ENCODE results near the gene FZD4. TPM values are rescaled to one million over a fixed set of nuclear protein-coding genes. Genes with fewer than 3 reads are reported as not detected.

The FZD4 gene
- total RNA-seq, 1 donor from 2014 or later: 11.9 TPM

DNA sequence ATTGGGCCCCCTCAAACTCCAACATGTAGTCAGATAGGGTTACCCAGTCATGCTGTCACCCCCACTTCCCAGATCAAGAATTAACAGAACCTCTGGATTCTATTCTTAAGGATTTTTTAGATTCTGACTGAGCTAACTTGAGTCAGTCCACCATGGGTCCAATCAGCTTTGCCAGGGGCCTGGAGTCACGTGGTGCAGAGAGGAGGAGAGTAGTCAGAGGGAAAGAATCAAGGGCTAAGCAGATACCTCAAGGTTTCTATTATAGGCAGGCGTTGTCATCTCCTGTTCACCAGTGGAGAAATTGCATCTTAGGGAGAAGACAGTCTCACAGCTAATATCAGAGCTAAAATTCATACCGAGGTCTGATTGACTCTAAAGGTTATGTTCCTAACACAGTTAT, 28.2 kb downstream of the FZD4 start:
- Mint-ChIP-seq H3K4me1 (ENCODE audit: unreplicated experiment) (peaks cover 44% of the 10 kb centered on the region), H3K27ac (no peak overlapping the region), H3K36me3 (no peaks in the 10 kb centered on the region), H3K27me3 (no peaks in the 10 kb centered on the region), H3K9me3 (peaks cover 9% of the 10 kb centered on the region), H3K4me3 (no peak overlapping the region)
- DNase-seq (ENCODE audit: extremely low spot score, unreplicated experiment): no peak
- TF ChIP-seq, protein P1, sequence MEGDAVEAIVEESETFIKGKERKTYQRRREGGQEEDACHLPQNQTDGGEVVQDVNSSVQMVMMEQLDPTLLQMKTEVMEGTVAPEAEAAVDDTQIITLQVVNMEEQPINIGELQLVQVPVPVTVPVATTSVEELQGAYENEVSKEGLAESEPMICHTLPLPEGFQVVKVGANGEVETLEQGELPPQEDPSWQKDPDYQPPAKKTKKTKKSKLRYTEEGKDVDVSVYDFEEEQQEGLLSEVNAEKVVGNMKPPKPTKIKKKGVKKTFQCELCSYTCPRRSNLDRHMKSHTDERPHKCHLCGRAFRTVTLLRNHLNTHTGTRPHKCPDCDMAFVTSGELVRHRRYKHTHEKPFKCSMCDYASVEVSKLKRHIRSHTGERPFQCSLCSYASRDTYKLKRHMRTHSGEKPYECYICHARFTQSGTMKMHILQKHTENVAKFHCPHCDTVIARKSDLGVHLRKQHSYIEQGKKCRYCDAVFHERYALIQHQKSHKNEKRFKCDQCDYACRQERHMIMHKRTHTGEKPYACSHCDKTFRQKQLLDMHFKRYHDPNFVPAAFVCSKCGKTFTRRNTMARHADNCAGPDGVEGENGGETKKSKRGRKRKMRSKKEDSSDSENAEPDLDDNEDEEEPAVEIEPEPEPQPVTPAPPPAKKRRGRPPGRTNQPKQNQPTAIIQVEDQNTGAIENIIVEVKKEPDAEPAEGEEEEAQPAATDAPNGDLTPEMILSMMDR (conservative IDR thresholded peaks at IDR 0.05): no peak

DNA sequence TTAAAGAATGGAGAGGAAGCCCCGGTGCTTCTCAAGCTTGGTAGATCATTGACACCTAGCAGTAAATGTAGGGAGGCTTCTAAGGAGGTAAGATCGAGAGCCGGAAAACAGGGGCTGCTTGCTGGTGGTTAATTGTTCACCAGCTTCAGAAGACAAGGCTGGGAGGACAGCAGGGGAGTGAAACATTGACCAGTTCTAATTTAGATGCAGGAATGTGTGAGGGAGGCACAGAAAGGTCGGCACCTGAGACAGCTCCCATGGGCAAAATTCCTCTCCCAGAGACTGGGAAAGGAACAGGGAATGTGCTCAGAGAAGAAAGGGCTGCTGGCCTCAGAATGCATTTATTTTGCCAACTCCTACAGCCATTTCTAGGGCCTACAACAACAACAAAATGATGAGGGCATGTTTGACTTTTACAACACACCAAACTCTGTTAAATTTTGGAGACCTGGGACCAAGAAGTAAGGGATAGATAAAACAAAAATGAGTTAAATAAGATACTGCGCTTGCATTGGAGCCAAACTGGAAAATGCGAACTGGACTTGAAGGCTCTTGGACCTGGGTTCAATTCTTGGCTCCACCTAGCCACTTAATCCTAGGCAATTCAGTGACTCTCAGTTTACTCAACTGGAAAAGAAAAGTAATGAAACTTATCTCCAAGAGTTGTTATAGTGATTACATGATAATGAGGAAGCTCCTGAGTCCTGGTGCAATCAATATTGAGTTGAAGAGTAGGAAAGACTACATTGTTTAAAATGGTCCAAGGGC, 31.0 kb downstream of the FZD4 start:
- Mint-ChIP-seq H3K36me3 (no peaks in the 10 kb centered on the region), H3K4me1 (ENCODE audit: unreplicated experiment) (peaks cover 33% of the 10 kb centered on the region), H3K9me3 (peaks cover 9% of the 10 kb centered on the region), H3K4me3 (peak overlapping the region; percentile 26), H3K27me3 (no peaks in the 10 kb centered on the region), H3K27ac (peak overlapping the region; percentile 80)
- TF ChIP-seq, protein P1 (conservative IDR thresholded peaks at IDR 0.05): no peak
- no peak for DNase-seq (ENCODE audit: extremely low spot score, unreplicated experiment)

DNA sequence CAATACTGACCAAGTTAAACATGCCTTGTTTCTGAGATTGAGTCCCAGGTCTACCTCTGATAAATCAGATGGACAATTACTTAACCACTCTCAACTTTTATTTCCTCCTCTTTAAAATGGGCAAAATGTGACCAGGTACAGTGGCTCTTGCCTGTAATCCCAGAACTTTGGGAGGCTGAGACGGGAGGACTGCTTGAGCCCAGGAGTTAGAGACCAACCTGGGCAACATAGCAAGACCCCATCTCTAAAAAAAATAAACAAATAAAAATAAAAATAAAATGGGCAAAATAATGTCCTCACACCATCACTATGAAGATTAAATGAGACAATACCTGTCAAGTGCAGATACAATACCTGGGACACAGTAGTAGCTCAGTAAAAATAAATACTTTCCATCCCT, 33.0 kb downstream of the FZD4 start:
- no peaks in the 10 kb centered on the region for H3K27me3 Mint-ChIP-seq
- H3K9me3 Mint-ChIP-seq: peaks cover 9% of the 10 kb centered on the region
- no peaks in the 10 kb centered on the region for H3K36me3 Mint-ChIP-seq
- H3K4me1 Mint-ChIP-seq (ENCODE audit: unreplicated experiment): peaks cover 42% of the 10 kb centered on the region
- no peak for DNase-seq (ENCODE audit: extremely low spot score, unreplicated experiment)
- H3K4me3 Mint-ChIP-seq: no peak overlapping the region
- H3K27ac Mint-ChIP-seq: no peak overlapping the region
- TF ChIP-seq, protein P1 (conservative IDR thresholded peaks at IDR 0.05): no peak

DNA sequence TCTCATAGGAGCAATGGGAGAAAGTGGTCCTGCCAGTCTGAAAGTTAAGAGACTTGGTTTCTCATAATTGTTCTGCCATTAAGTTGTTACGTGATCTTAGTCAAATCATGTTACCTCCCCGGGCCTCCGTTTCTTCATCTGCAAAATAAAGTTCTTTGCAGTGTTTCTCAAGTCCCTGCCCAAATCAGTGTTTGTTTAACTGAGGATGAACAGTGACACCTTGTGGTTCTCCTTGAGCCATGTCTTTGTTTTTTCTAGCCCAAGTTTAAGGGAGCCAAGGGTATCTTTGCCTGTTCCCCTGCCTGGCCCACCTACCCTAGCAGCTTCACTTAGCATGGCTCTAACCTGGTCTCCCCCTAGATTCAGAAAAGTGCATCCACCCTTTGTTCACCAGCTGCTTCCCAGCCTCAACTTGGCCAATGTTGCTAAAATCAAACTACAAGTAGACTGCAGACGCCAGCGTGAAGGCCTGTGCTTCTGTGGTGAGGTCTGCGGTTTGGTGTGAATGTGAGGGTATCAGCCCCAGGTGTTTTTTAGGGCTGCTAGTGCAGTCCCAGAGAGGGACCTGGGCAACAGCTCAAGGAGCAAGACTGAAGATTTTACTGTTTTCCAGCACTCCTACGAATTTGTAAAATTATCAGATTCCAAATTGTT, 35.5 kb downstream of the FZD4 start:
- H3K27ac Mint-ChIP-seq: peak overlapping the region; percentile 12
- H3K4me1 Mint-ChIP-seq (ENCODE audit: unreplicated experiment): peaks cover 40% of the 10 kb centered on the region
- DNase-seq (ENCODE audit: extremely low spot score, unreplicated experiment): no peak
- H3K36me3 Mint-ChIP-seq: no peaks in the 10 kb centered on the region
- H3K27me3 Mint-ChIP-seq: no peaks in the 10 kb centered on the region
- H3K9me3 Mint-ChIP-seq: peaks cover 9% of the 10 kb centered on the region
- TF ChIP-seq, protein P1 (conservative IDR thresholded peaks at IDR 0.05): peak; percentile 77
- H3K4me3 Mint-ChIP-seq: no peak overlapping the region

DNA sequence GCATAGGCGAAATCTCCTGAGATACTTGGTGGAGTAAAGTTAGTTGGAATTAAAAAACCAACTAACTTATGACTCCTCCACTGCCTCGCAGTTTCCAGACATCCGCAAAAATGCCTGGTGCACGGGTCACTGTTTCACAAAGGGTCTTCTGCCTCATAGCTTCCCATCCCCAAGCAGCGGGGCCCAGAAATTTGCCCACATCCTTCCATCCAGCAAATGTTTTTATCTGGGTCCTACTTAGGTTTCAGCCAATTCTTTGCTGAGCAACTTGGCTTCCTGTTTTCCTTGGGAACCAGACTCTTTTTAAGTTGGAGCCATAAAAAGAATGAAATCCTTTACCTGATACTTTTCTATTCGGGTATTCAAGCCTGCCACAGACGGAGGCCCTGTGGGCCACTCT, 36.2 kb downstream of the FZD4 start:
- no peak overlapping the region for H3K4me3 Mint-ChIP-seq
- no peak for DNase-seq (ENCODE audit: extremely low spot score, unreplicated experiment)
- peaks cover 34% of the 10 kb centered on the region for H3K4me1 Mint-ChIP-seq (ENCODE audit: unreplicated experiment)
- no peaks in the 10 kb centered on the region for H3K36me3 Mint-ChIP-seq
- H3K27me3 Mint-ChIP-seq: no peaks in the 10 kb centered on the region
- no peak overlapping the region for H3K27ac Mint-ChIP-seq
- H3K9me3 Mint-ChIP-seq: peaks cover 4% of the 10 kb centered on the region
- TF ChIP-seq, protein P1 (conservative IDR thresholded peaks at IDR 0.05): no peak

All from type B pancreatic cell (in vitro differentiated cells).